Endothelial cell of umbilical vein (primary cell): ENCODE results near the gene CCDC194. TPM values are rescaled to one million over a fixed set of nuclear protein-coding genes. Genes with fewer than 3 reads are reported as not detected.

Source experiments
- BruUV-seq: library from RNA; stranded (reverse); fragments of 400-500 nt; replicated peaks from 2 replicates; lab custom pipeline; 2021; lab: Mats Ljungman, UMichigan
- CTCF ChIA-PET: fragments of 300-600, 350-600 bp; sonication (Branson Sonifier 250); formaldehyde crosslinking; loops from one replicate; lab custom pipeline; 2021; ENCODE audit warnings: antibody characterized with exemption, inconsistent platforms; lab: Charles Lee
- POLR2A ChIA-PET: fragments of 300-600, 350-600 bp; sonication (Branson Sonifier 250); formaldehyde crosslinking; loops from one replicate; lab custom pipeline; 2021; ENCODE audit warnings: antibody characterized with exemption, inconsistent platforms; lab: Charles Lee
- DNase-seq: peaks from one replicate; pipeline ENCODE4 v3.0.0-alpha.2; 2011; ENCODE audit warnings: low read depth, low spot score
- FAIRE-seq: peaks from 2 replicates; lab custom pipeline; 2011; peaks lifted over from hg19 to GRCh38; lab: Jason Lieb, UNC
- H2AFZ ChIP-seq: 2 replicates; pipeline ENCODE4 v1.6.0; 2012; ENCODE audit warnings: low read depth, low read length, control low read depth, inconsistent platforms
- H3K27ac ChIP-seq: 2 replicates; pipeline ENCODE4 v1.5.1; 2011; ENCODE audit warnings: low read depth, mild to moderate bottlenecking, control low read depth, low read length, moderate library complexity; ENCODE audit not compliant: insufficient read depth
- H3K27me3 ChIP-seq, 2 experiments: 2 replicates each; pipeline versions ENCODE4 v1.6.0 to v1.6.1; 2011; ENCODE audit warnings: low read length in 2 of 2, mixed read lengths in 1 of 2; ENCODE audit not compliant: control insufficient read depth in 2 of 2, insufficient read depth in 2 of 2
- H3K36me3 ChIP-seq, 2 experiments: 2 replicates in 1 of 2; 3 replicates in 1 of 2; pipeline ENCODE4 v1.5.1; 2011; ENCODE audit warnings: low read length in 2 of 2, mild to moderate bottlenecking in 1 of 2, moderate library complexity in 1 of 2; ENCODE audit not compliant: control insufficient read depth in 2 of 2, insufficient read depth in 2 of 2; ENCODE audit errors: extremely low read depth in 1 of 2
- H3K4me1 ChIP-seq: 3 replicates; pipeline ENCODE4 v1.5.1; 2011; ENCODE audit warnings: mild to moderate bottlenecking, low read length; ENCODE audit not compliant: control insufficient read depth, insufficient read depth; ENCODE audit errors: extremely low read depth
- H3K4me2 ChIP-seq: 2 replicates; pipeline ENCODE4 v1.6.1; 2011; ENCODE audit warnings: low read length, control low read depth, mixed read lengths; ENCODE audit not compliant: insufficient read depth
- H3K4me3 ChIP-seq, 3 experiments: fragments of 200-600 bp in 1 of 3; sonication (generic), shearing (Covaris generic) in 1 of 3; replicated peaks in 1 of 3; 2 replicates each; pipeline ENCODE4 v1.5.1; 2011 to 2016; ENCODE audit warnings: control low read depth in 3 of 3, low read length in 3 of 3, mild to moderate bottlenecking in 2 of 3, inconsistent platforms in 1 of 3, low read depth in 1 of 3, moderate library complexity in 1 of 3; ENCODE audit not compliant: insufficient read depth in 1 of 3
- H3K79me2 ChIP-seq: 2 replicates; pipeline ENCODE4 v1.6.0; 2012; ENCODE audit warnings: low read length, inconsistent platforms; ENCODE audit not compliant: control insufficient read depth, insufficient read depth
- H3K9ac ChIP-seq: replicated peaks from 2 replicates; pipeline ENCODE3; 2011; ENCODE audit warnings: low read length, control low read depth; ENCODE audit not compliant: insufficient read depth; ENCODE audit errors: extremely low read depth
- H3K9me1 ChIP-seq: replicated peaks from 3 replicates; pipeline ENCODE4 v1.6.0; 2011; ENCODE audit warnings: mild to moderate bottlenecking, low read length; ENCODE audit not compliant: control insufficient read depth, insufficient read depth; ENCODE audit errors: extremely low read depth
- H3K9me3 ChIP-seq: replicated peaks from 2 replicates; pipeline ENCODE4 v1.5.1; 2012; ENCODE audit warnings: low read length, inconsistent platforms; ENCODE audit not compliant: control insufficient read depth, insufficient read depth
- H4K20me1 ChIP-seq: replicated peaks from 2 replicates; pipeline ENCODE3; 2011; ENCODE audit warnings: mild to moderate bottlenecking, low read length; ENCODE audit not compliant: control insufficient read depth, insufficient read depth; ENCODE audit errors: extremely low read depth
- CTCF ChIP-seq, 2 donors: IDR thresholded peaks; 1 replicate in 1 of 2; 2 replicates in 1 of 2; pipeline ENCODE4 v1.5.1; 2011; ENCODE audit warnings: low read length in 2 of 2, mild to moderate bottlenecking in 2 of 2, moderate library complexity in 2 of 2, control low read depth in 1 of 2, inconsistent platforms in 1 of 2, low read depth in 1 of 2; ENCODE audit not compliant: insufficient read depth in 1 of 2; ENCODE audit errors: extremely low read depth in 1 of 2
- EZH2 ChIP-seq: IDR thresholded peaks from 2 replicates; pipeline ENCODE4 v1.6.1; 2012; ENCODE audit warnings: borderline replicate concordance, low read depth, mild to moderate bottlenecking, moderate library complexity, low read length, inconsistent platforms; ENCODE audit not compliant: severe bottlenecking
- FOS ChIP-seq: IDR thresholded peaks from 2 replicates; pipeline ENCODE4 v1.6.1; 2011; ENCODE audit warnings: mild to moderate bottlenecking, low read length, moderate library complexity, borderline replicate concordance; ENCODE audit not compliant: insufficient read depth
- GATA2 ChIP-seq: IDR thresholded peaks from 2 replicates; pipeline ENCODE4 v1.7.0; 2011; ENCODE audit warnings: low read depth, mild to moderate bottlenecking, moderate library complexity, mixed read lengths, low read length; ENCODE audit not compliant: insufficient read length, insufficient read depth
- JUN ChIP-seq: IDR thresholded peaks from 2 replicates; pipeline ENCODE4 v1.6.1; 2011; ENCODE audit warnings: borderline replicate concordance, low read depth; ENCODE audit not compliant: insufficient read length, insufficient read depth
- MYC ChIP-seq: IDR thresholded peaks from one replicate; pipeline ENCODE4 v1.6.1; 2011; ENCODE audit warnings: mild to moderate bottlenecking, low read depth, low read length
- POLR2A ChIP-seq: IDR thresholded peaks from 2 replicates; pipeline ENCODE4 v1.6.1; 2012; ENCODE audit warnings: low read depth, mild to moderate bottlenecking, control low read depth, low read length
- POLR2AphosphoS5 ChIP-seq: IDR thresholded peaks from 2 replicates; pipeline ENCODE4 v1.6.1; 2012; ENCODE audit warnings: low read depth, mild to moderate bottlenecking, control low read depth, low read length, moderate library complexity; ENCODE audit not compliant: insufficient read depth
- dilution Hi-C: fragments of 300-500 bp; cut with MboI; formaldehyde crosslinking; loops from one replicate; pipeline ENCODE4 v1.15.0; 2019; ENCODE audit warnings: low sequenced_read_pairs; ENCODE audit not compliant: extremely low pct_ligation_motif_present
- intact Hi-C: fragments of 100-400 bp; cut with micrococcal nuclease; formaldehyde crosslinking; loops from one replicate; pipeline ENCODE4 v1.10.0; 2022
- polyA plus RNA-seq, 4 experiments: library from polyadenylated mRNA; depleted of rRNA in 3 of 4; stranded (reverse) in 3 of 4; unstranded in 1 of 4; fragments of >200 nt; gene quantifications; 2 replicates each; pipeline versions ENCODE4 v1.2.1 to v1.2.3, GENCODE V29; 2011 to 2012; ENCODE audit warnings: missing spikeins in 1 of 4
- total RNA-seq: library from RNA; stranded (reverse); gene quantifications from 2 replicates; pipeline ENCODE4 v1.2.3, GENCODE V29; 2021
- TF ChIP-seq, protein P1 (sequence below): IDR thresholded peaks from 2 replicates; pipeline ENCODE4 v1.6.1; 2011; ENCODE audit not compliant: insufficient read depth, insufficient read length

Gene CCDC194
- total and polyA plus RNA-seq, 2 donors (not counting 3 experiments of a cell fraction or from before 2014, with no cell fraction given): 0.12 TPM; not detected in 1

DNA sequence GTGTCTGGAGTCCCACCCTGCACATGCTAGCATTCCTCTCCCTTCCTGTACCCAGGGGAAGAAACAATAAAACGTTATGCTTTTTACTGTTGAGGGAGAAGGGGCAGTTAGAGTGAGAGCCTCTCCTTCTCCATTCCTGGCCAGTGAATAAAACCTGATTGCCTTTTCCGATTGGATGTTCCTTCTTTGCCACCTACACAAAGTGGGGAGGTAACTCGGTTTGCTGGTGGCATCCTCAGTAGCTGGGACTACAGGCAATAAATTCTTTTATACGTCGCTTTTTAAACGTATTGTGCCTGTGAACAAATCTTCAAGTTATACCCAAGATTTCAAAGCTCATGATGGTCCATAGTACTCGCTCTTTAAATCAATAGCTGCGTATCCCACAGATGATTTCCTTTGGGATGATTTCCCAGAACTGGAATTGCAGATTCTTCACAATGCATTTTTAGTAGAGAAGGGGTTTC is 25.2 kb upstream of the CCDC194 start:
- peak overlapping the region; percentile 64 for H3K27ac ChIP-seq
- dilution Hi-C loops: no loop called here
- no peaks in the 10 kb centered on the region for H3K9me1 ChIP-seq
- CTCF ChIA-PET: interaction anchor here (0.5 to 1.6 kb wide), 18 partner anchors 10 to 440 kb away, joined by 3 to 12 read pairs (median 4); partner anchors contain the start of genes BST2, CCDC194, DDA1 and MRPL34
- peak overlapping the region; percentile 75 for H3K4me2 ChIP-seq
- intact Hi-C loops: loop anchor here (2.0 kb wide), 1 partner anchor 52 kb away; the partner anchor contains the start of gene SLC27A1
- BruUV-seq: TSS peak; percentile 98
- H3K9me3 ChIP-seq: no peaks in the 10 kb centered on the region
- peak overlapping the region; percentile 61 for H2AFZ ChIP-seq
- POLR2A ChIA-PET: interaction anchor here (0.7 to 1.3 kb wide), 4 partner anchors 14 to 447 kb away, joined by 3 to 4 read pairs (median 4); partner anchors contain the start of gene BST2
- H3K36me3 ChIP-seq: no peaks in the 10 kb centered on the region
- peak overlapping the region; percentile 27 to 63 (median 32) for H3K4me3 ChIP-seq
- H3K79me2 ChIP-seq: no peaks in the 10 kb centered on the region
- DNase-seq (no peak), FAIRE-seq (no peak)
- peak overlapping the region; percentile 35 for H3K9ac ChIP-seq
- H3K4me1 ChIP-seq: peaks cover 14% of the 10 kb centered on the region
- no peaks in the 10 kb centered on the region for H4K20me1 ChIP-seq
- no peak for TF ChIP-seq CTCF (IDR thresholded peaks at IDR 0.05; ENCODE audit: extremely low read depth in 1 of 2, insufficient read depth in 1 of 2, low read depth in 1 of 2, low read length in 2 of 2)
- H3K27me3 ChIP-seq: no peaks in the 10 kb centered on the region

DNA sequence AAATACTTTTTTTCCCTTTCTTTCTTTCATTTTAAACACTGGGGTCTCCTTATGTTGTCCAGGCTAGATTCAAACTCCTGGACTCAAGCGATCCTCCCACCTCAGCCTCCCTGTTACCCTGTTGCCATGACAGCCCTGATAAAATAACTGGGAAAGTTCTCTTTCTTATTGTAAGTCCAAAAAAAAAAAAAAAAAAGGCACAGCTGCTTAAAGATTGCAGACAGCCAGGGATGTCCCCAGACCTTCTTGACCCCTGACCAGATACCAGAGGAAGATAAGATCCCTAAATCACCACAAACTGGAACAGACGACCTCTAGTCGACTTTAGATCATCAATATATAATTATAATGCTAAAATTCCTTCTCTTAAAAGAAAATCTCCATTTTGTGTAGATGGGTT is 24.7 kb upstream of the CCDC194 start:
- TF ChIP-seq JUN: no peak
- TF ChIP-seq EZH2: no peak
- TF ChIP-seq, protein P1, sequence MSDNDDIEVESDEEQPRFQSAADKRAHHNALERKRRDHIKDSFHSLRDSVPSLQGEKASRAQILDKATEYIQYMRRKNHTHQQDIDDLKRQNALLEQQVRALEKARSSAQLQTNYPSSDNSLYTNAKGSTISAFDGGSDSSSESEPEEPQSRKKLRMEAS: no peak
- no peak for TF ChIP-seq FOS
- no peak for TF ChIP-seq POLR2A
- no peak for TF ChIP-seq CTCF (IDR thresholded peaks at IDR 0.05; ENCODE audit: extremely low read depth in 1 of 2, insufficient read depth in 1 of 2, low read depth in 1 of 2, low read length in 2 of 2)
- no peak for TF ChIP-seq POLR2AphosphoS5
- TF ChIP-seq GATA2: no peak
- TF ChIP-seq MYC: no peak
- Histone ChIP-seq H2AFZ (no peak overlapping the region), H3K79me2 (no peaks in the 10 kb centered on the region), H3K27ac (peak overlapping the region; percentile 64), H3K4me3 (peak overlapping the region in 1 of 3 experiments; percentile 63), H3K9me3 (no peaks in the 10 kb centered on the region), H3K27me3 (no peaks in the 10 kb centered on the region), H3K9ac (peak overlapping the region; percentile 35), H4K20me1 (no peaks in the 10 kb centered on the region), H3K36me3 (no peaks in the 10 kb centered on the region), H3K9me1 (no peaks in the 10 kb centered on the region), H3K4me2 (peak overlapping the region; percentile 75), H3K4me1 (peaks cover 15% of the 10 kb centered on the region)
- CTCF ChIA-PET: interaction anchor here (1.3 to 1.6 kb wide), 5 partner anchors 19 to 48 kb away, joined by 4 to 12 read pairs (median 5); partner anchors contain the start of gene CCDC194
- intact Hi-C loops (loop anchor here (2.0 kb wide), 1 partner anchor 52 kb away; the partner anchor contains the start of gene SLC27A1), dilution Hi-C loops (no loop called here)
- no TSS peak for BruUV-seq
- no peak for DNase-seq
- no peak for FAIRE-seq
- POLR2A ChIA-PET: interaction anchor here (1.3 kb wide), 1 partner anchor 13 kb away, joined by 4 read pairs; the partner anchor contains the start of gene BST2
